GM06990 (cell line): Measurements from ENCODE around the gene DAZAP1.

Source experiments
- DNase-seq: peaks from one replicate; pipeline ENCODE4 v3.0.0-alpha.2; 2011; ENCODE audit not compliant: insufficient read length; ENCODE audit errors: extremely low read depth
- H3K27me3 ChIP-seq: replicated peaks from 2 replicates; pipeline ENCODE4 v1.6.0; 2011; ENCODE audit warnings: low read length; ENCODE audit not compliant: control insufficient read depth, insufficient read depth
- H3K36me3 ChIP-seq: 2 replicates; pipeline ENCODE4 v1.5.1; 2011; ENCODE audit warnings: low read length; ENCODE audit not compliant: control insufficient read depth, insufficient read depth
- H3K4me3 ChIP-seq: replicated peaks from 2 replicates; pipeline ENCODE4 v1.5.1; 2011; ENCODE audit warnings: low read depth, mild to moderate bottlenecking, control low read depth, low read length
- TF ChIP-seq, protein P1 (sequence below): IDR thresholded peaks from 2 replicates; pipeline ENCODE4 v1.5.1; 2011; ENCODE audit warnings: low read length, control low read depth, mild to moderate bottlenecking, inconsistent platforms; ENCODE audit not compliant: insufficient read depth, poor library complexity, severe bottlenecking

DAZAP1 gene

DNA sequence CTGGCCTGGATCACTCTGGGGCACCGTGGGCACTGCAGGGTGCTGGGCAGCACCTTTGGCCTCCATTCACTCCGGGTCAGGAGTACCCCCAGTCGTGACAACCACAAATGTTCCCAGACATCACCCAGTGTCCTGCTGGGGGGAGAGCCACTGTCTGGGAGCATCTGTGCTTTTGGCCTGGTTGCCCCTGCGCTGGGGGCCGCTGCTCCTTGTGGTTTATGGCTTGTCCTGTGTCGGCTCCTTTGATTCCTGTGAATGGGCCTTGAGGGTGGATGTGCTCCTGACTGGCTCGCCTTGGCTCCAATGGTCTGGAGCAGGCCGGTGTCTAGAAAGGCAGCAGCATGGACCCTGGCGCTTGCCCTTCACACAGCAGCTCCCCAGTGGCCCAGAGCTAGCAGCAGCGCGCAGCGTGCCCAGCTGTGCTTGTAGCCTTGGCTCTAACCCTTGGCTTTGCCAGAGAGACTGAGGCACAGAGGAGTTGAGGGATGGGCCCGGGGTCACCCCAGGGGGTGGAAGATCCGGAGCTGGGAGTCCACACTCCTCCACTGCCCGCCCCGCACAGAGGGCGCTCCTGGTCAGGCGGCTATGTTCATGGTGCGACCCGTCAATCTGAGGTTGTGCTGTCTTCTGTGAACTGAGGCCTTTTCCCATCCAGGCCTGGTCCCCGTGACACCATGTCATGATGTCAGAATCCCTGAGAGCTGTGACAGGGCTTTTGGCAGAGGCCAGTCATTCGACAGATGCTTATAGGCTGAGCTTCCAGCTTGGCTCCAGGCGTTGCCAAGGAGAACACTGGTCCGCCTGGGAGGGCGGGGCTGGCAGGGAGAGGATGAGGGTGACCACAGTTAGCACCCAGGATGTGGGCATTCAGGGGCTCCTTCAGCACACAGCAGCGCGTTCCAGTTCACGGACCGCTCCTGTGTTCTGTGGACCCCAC is 4.1 kb downstream of the DAZAP1 start:
- TF ChIP-seq, protein P1, sequence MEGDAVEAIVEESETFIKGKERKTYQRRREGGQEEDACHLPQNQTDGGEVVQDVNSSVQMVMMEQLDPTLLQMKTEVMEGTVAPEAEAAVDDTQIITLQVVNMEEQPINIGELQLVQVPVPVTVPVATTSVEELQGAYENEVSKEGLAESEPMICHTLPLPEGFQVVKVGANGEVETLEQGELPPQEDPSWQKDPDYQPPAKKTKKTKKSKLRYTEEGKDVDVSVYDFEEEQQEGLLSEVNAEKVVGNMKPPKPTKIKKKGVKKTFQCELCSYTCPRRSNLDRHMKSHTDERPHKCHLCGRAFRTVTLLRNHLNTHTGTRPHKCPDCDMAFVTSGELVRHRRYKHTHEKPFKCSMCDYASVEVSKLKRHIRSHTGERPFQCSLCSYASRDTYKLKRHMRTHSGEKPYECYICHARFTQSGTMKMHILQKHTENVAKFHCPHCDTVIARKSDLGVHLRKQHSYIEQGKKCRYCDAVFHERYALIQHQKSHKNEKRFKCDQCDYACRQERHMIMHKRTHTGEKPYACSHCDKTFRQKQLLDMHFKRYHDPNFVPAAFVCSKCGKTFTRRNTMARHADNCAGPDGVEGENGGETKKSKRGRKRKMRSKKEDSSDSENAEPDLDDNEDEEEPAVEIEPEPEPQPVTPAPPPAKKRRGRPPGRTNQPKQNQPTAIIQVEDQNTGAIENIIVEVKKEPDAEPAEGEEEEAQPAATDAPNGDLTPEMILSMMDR: no peak
- Histone ChIP-seq H3K36me3 (peaks cover 15% of the 10 kb centered on the region), H3K27me3 (no peaks in the 10 kb centered on the region), H3K4me3 (no peak overlapping the region)
- no peak for DNase-seq

DNA sequence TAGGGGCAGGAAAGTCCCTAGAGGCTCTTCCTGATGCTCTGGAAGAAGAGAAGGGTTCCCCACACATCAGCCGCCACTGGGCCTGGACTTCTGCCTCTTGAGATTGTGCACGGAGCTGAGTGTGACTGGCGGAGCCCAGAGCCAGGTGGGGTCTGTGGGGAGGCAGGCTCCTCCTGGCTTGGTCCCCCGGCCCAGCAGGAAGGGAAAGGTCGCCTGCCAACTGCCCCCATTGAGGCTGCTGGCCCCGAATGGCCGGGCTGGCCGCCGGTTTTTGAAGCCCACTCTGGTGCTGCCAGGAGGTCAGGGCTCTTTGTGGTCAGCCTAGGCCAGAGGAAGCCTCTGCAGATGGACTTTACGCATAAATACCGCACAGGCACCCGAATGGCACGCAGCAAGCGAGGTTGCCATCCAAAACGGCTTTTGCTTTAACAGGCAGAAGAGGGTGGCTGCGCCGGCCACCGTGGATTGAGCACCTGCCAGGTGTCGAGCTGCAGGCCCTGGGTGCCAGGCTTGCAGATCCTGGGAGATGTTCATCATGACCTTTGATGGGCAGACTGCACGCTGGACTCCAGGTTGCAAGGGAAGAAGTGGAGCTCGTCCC is 5.0 kb downstream of the DAZAP1 start:
- H3K36me3 ChIP-seq: peaks cover 16% of the 10 kb centered on the region
- no peaks in the 10 kb centered on the region for H3K27me3 ChIP-seq
- no peak for DNase-seq
- TF ChIP-seq, protein P1: no peak
- H3K4me3 ChIP-seq: no peak overlapping the region

DNA sequence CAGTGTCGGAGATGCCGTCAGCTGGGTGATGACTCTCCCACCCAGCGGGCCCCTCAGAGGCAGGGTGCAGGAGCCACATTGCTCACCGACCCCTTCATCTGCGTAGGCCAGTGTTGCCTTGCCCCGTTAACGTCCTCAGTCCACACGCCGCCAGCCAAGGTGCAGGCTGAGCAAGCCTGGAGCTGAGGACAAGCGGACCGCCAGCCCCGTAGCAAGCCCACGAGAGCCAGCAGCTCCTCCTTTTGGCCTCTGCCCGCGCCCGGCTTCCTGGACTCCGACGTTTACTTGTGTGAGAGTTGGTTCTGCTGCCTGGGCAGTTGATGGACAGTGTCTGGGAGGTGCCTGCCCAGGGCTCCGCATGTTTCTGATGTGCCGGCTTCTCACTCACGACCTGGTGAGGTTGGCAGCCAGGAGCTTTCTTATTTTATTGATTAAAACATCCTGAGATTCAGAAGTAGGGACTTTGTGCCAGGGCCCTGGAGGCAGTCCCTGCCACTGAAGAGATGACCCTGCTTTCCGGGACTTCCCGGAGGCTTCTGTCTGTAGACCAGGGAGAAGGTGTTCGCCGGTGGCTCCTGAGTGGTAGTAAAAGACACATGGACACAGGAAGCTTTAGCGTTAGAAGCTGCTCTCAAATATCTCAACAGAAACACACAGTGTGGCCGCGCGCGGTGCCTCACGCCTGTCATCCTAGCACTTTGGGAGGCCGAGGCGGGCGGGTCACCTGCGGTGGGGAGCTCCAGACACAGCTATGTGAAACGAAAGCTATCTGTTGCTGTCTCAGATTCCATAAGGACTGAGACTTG is 5.8 kb downstream of the DAZAP1 start:
- H3K36me3 ChIP-seq: peaks cover 17% of the 10 kb centered on the region
- H3K27me3 ChIP-seq: no peaks in the 10 kb centered on the region
- H3K4me3 ChIP-seq: no peak overlapping the region
- TF ChIP-seq, protein P1: no peak
- DNase-seq: no peak

DNA sequence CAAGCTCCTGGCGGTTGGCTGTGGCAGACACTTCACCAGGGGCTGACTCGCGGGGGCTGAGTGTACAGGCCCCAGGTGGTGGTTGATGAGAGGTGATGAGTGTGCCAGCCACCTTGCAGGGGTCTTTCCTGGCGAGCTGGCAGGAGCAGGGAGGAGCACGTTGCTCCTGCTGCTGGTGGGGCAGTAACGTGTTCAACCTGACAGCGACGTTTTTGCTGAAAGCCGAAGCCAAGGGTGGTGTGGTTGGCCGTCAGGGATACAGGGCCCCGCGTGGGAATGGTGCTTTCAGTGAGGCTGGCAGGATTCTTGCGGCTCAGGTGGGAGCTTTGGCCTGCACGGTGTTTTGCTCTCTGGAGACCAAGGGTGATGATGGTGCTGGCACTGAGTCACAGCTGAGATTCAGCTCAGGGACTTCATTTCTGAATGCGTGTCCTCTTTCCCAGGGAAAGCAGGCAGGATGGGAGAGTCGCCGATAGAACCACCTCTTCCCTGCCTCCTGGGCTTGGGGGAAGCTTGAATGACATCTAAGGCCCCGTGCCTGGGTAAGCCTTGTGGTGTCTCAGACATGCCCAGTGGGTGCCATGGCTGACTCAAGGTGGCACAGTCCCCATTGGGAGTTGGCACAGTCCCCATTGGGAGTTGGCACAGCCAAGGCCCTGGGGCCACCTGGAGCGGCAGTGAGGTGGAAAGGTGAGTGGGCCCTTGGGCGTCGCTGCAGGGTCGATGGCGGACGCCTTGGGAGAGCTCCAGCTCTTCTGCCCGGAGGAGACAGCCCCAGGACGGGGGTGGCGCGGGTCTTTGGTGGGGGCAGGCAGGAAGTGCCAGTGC is 8.8 kb downstream of the DAZAP1 start:
- H3K27me3 ChIP-seq: no peaks in the 10 kb centered on the region
- H3K4me3 ChIP-seq: no peak overlapping the region
- DNase-seq: no peak
- TF ChIP-seq, protein P1: no peak
- peaks cover 28% of the 10 kb centered on the region for H3K36me3 ChIP-seq

DNA sequence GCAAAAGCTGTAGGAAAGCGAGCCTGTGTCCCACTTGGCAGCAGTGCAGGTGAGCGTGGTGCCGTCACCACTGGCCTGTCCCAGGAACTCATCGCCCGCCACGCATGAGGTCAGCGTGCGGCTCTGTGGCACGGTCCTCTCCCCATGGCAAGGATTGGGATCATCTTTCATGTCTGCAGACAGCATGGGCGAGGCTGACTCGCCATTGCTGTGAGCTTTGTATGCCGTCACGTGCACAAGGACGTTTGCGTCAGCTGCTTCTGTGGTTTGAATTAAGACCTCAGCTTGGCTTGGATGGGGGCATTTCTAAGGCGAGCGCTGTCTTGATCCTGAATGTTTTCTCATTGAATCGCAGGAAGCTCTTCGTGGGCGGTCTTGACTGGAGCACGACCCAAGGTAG is 9.8 kb downstream of the DAZAP1 start:
- no peaks in the 10 kb centered on the region for H3K27me3 ChIP-seq
- H3K4me3 ChIP-seq: no peak overlapping the region
- TF ChIP-seq, protein P1: no peak
- DNase-seq: no peak
- peaks cover 33% of the 10 kb centered on the region for H3K36me3 ChIP-seq
